Panc1 (cell line): ENCODE results near the gene ELFN1. TPM values are rescaled to one million over a fixed set of nuclear protein-coding genes. Genes with fewer than 3 reads are reported as not detected.

Source experiments
- ATAC-seq: fragments of 200-7000 bp; cut with Tn5 transposase; 2 replicates; pipeline ENCODE4 v1.9.1; 2020; ENCODE audit warnings: mild to moderate bottlenecking, moderate library complexity
- BruUV-seq: library from RNA; stranded (reverse); fragments of 400-500 nt; replicated peaks from 2 replicates; lab custom pipeline; 2021; lab: Mats Ljungman, UMichigan
- CTCF ChIA-PET: fragments of 300-600 bp; sonication (Branson Sonifier 250); formaldehyde crosslinking; loops from one replicate; lab custom pipeline; 2022; ENCODE audit warnings: antibody characterized with exemption; lab: Charles Lee
- POLR2A ChIA-PET: fragments of 300-600 bp; sonication (Branson Sonifier 250); formaldehyde crosslinking; loops from one replicate; lab custom pipeline; 2022; ENCODE audit warnings: antibody characterized with exemption; lab: Charles Lee
- DNase-seq: peaks from one replicate; pipeline ENCODE4 v3.0.0-alpha.2; 2010; ENCODE audit warnings: low read depth, low spot score
- H3K27ac ChIP-seq: 2 replicates; pipeline ENCODE4 v1.5.1; 2011; ENCODE audit warnings: mild to moderate bottlenecking, low read length, inconsistent platforms
- H3K27me3 ChIP-seq: fragments of 200-500 bp; sonication (Bioruptor generic); 2 replicates; pipeline ENCODE4 v1.6.0; 2014; ENCODE audit warnings: low read length, inconsistent platforms; ENCODE audit not compliant: control insufficient read depth, insufficient read depth
- H3K36me3 ChIP-seq: fragments of 200-500 bp; sonication (Bioruptor generic); 2 replicates; pipeline ENCODE4 v1.5.1; 2014; ENCODE audit warnings: inconsistent platforms, mild to moderate bottlenecking, low read length, moderate library complexity; ENCODE audit not compliant: control insufficient read depth, insufficient read depth
- H3K4me1 ChIP-seq: 2 replicates; pipeline ENCODE4 v1.5.1; 2011; ENCODE audit warnings: inconsistent platforms, mild to moderate bottlenecking, low read length, moderate library complexity; ENCODE audit not compliant: control insufficient read depth, insufficient read depth
- H3K4me3 ChIP-seq, 2 experiments: 2 replicates each; pipeline ENCODE4 v1.5.1; 2011 to 2012; ENCODE audit warnings: low read depth in 2 of 2, low read length in 2 of 2, mild to moderate bottlenecking in 2 of 2, inconsistent platforms in 1 of 2, moderate library complexity in 1 of 2
- H3K9me3 ChIP-seq: fragments of 200-500 bp; sonication (Bioruptor generic); 2 replicates; pipeline ENCODE4 v1.5.1; 2014; ENCODE audit warnings: low read depth, mild to moderate bottlenecking, inconsistent platforms, low read length, moderate library complexity; ENCODE audit not compliant: control insufficient read depth, insufficient read depth
- CTCF ChIP-seq: fragments of 450-650 bp; IDR thresholded peaks from 2 replicates; pipeline ENCODE4 v1.5.1; 2017; ENCODE audit warnings: mild to moderate bottlenecking
- POLR2AphosphoS5 ChIP-seq: IDR thresholded peaks from 2 replicates; pipeline ENCODE4 v1.6.1; 2012; ENCODE audit warnings: mild to moderate bottlenecking, low read depth, low read length, moderate library complexity
- REST ChIP-seq, 2 experiments: IDR thresholded peaks; 2 replicates each; pipeline ENCODE4 v1.6.1; 2011 to 2012; ENCODE audit warnings: low read depth in 2 of 2, control low read depth in 1 of 2, low read length in 1 of 2, mild to moderate bottlenecking in 1 of 2, moderate library complexity in 1 of 2; ENCODE audit not compliant: insufficient read depth in 1 of 2
- SIN3A ChIP-seq: IDR thresholded peaks from 2 replicates; pipeline ENCODE4 v1.6.1; 2012; ENCODE audit warnings: low read depth, mild to moderate bottlenecking, low read length, moderate library complexity, borderline replicate concordance; ENCODE audit not compliant: insufficient read depth
- TCF7L2 ChIP-seq: IDR thresholded peaks from 2 replicates; pipeline ENCODE4 v1.6.1; 2011; ENCODE audit warnings: mild to moderate bottlenecking, low read depth, low read length, inconsistent platforms
- in situ Hi-C: cut with HindIII; loops from 2 replicates; pipeline ENCODE4 v1.10.0; 2016; ENCODE audit warnings: low sequenced_read_pairs, low pct_unique_long_range_greater_than_20kb
- intact Hi-C: fragments of 100-400 bp; cut with micrococcal nuclease; formaldehyde crosslinking; loops from one replicate; pipeline ENCODE4 v1.10.0; 2022; ENCODE audit not compliant: unreplicated experiment
- total RNA-seq: library from RNA; stranded (reverse); gene quantifications from one replicate; pipeline ENCODE4 v1.2.1, GENCODE V29; 2021; ENCODE audit not compliant: unreplicated experiment

ELFN1 gene
- total RNA-seq, 1 experiment from 2014 or later = 39.0 TPM

- Histone ChIP-seq H3K27me3 (no peaks in the 10 kb centered on the region), H3K4me1 (peaks cover 26% of the 10 kb centered on the region), H3K4me3 (no peak overlapping the region), H3K36me3 (no peaks in the 10 kb centered on the region), H3K9me3 (no peaks in the 10 kb centered on the region), H3K27ac (no peak overlapping the region)
- DNase-seq (no peak), ATAC-seq (no peak)
- CTCF ChIA-PET = no interaction called here
- intact Hi-C loops = no loop called here
- POLR2A ChIA-PET = no interaction called here
- TF ChIP-seq TCF7L2 = no peak
- no peak for TF ChIP-seq POLR2AphosphoS5
- TF ChIP-seq CTCF = no peak
- TF ChIP-seq SIN3A = no peak
- TF ChIP-seq REST (IDR thresholded peaks at IDR 0.05; ENCODE audit: insufficient read depth in 1 of 2, low read depth in 2 of 2, low read length in 1 of 2) = no peak
- no TSS peak for BruUV-seq
- in situ Hi-C loops = no loop called here
Observed at GRCh38 chr7:1694611-1695511, 24.8 kb downstream of the ELFN1 start.

- CTCF ChIA-PET = no interaction called here
- Histone ChIP-seq H3K36me3 (no peaks in the 10 kb centered on the region), H3K27me3 (no peaks in the 10 kb centered on the region), H3K9me3 (no peaks in the 10 kb centered on the region), H3K4me3 (no peak overlapping the region), H3K4me1 (peaks cover 24% of the 10 kb centered on the region), H3K27ac (no peak overlapping the region)
- TF ChIP-seq TCF7L2 (no peak), REST (IDR thresholded peaks at IDR 0.05; ENCODE audit: insufficient read depth in 1 of 2, low read depth in 2 of 2, low read length in 1 of 2) (no peak)
- POLR2A ChIA-PET = no interaction called here
- no peak for DNase-seq
- intact Hi-C loops (no loop called here), in situ Hi-C loops (no loop called here)
- no TSS peak for BruUV-seq
- no peak for ATAC-seq
Observed at GRCh38 chr7:1695800-1696454, 25.9 kb downstream of the ELFN1 start.
